Common myeloid progenitor, CD34-positive (primary cell): ENCODE data around the gene MRPL4.
A peak's percentile ranks its signal among the peaks of the same experiment; 100 is the strongest.

Source experiments
- CTCF ChIA-PET: fragments of 350-600 bp; sonication (Branson Sonifier 250); formaldehyde crosslinking; loops from one replicate; lab custom pipeline; 2021; ENCODE audit warnings: antibody characterized with exemption; lab: Charles Lee
- POLR2A ChIA-PET: fragments of 350-600 bp; sonication (Branson Sonifier 250); formaldehyde crosslinking; loops from one replicate; lab custom pipeline; 2021; ENCODE audit warnings: antibody characterized with exemption; lab: Charles Lee
- DNase-seq, 3 donors: peaks; one replicate each; pipeline versions ENCODE4 v3.0.0 to v3.0.0-alpha.2; 2013
- H3K27ac ChIP-seq, 2 experiments: 1 replicate in 1 of 2; 2 replicates in 1 of 2; pipeline ENCODE4 v1.7.0; 2013; ENCODE audit warnings: inconsistent platforms in 2 of 2, low read length in 2 of 2, mild to moderate bottlenecking in 2 of 2, low read depth in 1 of 2, moderate library complexity in 1 of 2; ENCODE audit not compliant: severe bottlenecking in 2 of 2, insufficient read depth in 1 of 2, poor library complexity in 1 of 2
- H3K27me3 ChIP-seq, 5 experiments: replicated peaks in 2 of 5; 1 replicate in 3 of 5; 2 replicates in 2 of 5; pipeline versions ENCODE4 v1.6.1 to v1.7.0; 2013; ENCODE audit warnings: low read length in 4 of 5, mild to moderate bottlenecking in 2 of 5, moderate library complexity in 2 of 5, inconsistent platforms in 1 of 5; ENCODE audit not compliant: insufficient read depth in 5 of 5, control insufficient read depth in 4 of 5
- H3K36me3 ChIP-seq, 4 experiments: 1 replicate in 2 of 4; 2 replicates in 2 of 4; pipeline versions ENCODE4 v1.6.1 to v1.7.0; 2013; ENCODE audit warnings: low read length in 3 of 4, control low read depth in 1 of 4, mild to moderate bottlenecking in 1 of 4; ENCODE audit not compliant: control insufficient read depth in 4 of 4, insufficient read depth in 4 of 4
- H3K4me1 ChIP-seq, 4 experiments: 1 replicate in 3 of 4; 2 replicates in 1 of 4; pipeline versions ENCODE4 v1.6.1 to v1.7.1; 2013; ENCODE audit warnings: low read length in 3 of 4, mild to moderate bottlenecking in 3 of 4, control low read depth in 1 of 4, inconsistent platforms in 1 of 4, moderate library complexity in 1 of 4; ENCODE audit not compliant: control insufficient read depth in 4 of 4, insufficient read depth in 4 of 4; ENCODE audit errors: control extremely low read depth in 1 of 4
- H3K4me3 ChIP-seq, 7 experiments: 1 replicate in 4 of 7; 2 replicates in 3 of 7; pipeline versions ENCODE4 v1.5.1 to v1.7.0; 2013; ENCODE audit warnings: mild to moderate bottlenecking in 7 of 7, low read length in 6 of 7, moderate library complexity in 6 of 7, inconsistent platforms in 2 of 7, low read depth in 2 of 7, control low read depth in 1 of 7; ENCODE audit not compliant: insufficient read depth in 4 of 7, control insufficient read depth in 1 of 7; ENCODE audit errors: extremely low read depth in 1 of 7
- H3K9me3 ChIP-seq, 5 experiments: 1 replicate in 4 of 5; 2 replicates in 1 of 5; pipeline versions ENCODE4 v1.6.1 to v1.7.1; 2013; ENCODE audit warnings: low read length in 4 of 5, mild to moderate bottlenecking in 2 of 5, inconsistent platforms in 1 of 5, low read depth in 1 of 5, moderate library complexity in 1 of 5; ENCODE audit not compliant: control insufficient read depth in 4 of 5, insufficient read depth in 2 of 5; ENCODE audit errors: control extremely low read depth in 1 of 5
- WGBS: methylation state at CpG from one replicate; pipeline ENCODE4 v1.1.5; 2013; ENCODE audit not compliant: insufficient coverage; 5-methylcytosine and 5-hydroxymethylcytosine counted together

Gene MRPL4

DNA sequence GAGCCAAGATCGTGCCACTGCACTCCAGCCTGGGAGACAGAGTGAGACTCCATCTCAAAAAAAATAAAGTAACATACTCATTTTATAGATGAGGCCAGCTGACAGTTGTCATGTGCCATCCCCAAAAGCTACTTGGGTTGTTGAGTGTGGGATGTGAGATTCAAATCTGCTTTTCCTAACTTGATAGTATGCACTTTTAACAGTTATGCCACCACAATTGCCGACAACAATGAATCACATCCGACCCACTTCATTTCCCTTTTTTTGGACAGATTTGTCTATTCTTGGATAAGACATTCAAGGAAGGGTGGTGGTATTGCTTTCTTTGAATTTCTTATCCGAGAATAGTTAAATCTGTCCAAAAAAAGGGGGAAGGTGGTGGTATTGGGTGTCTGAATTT lies 41.0 kb upstream of the MRPL4 start:
- Histone ChIP-seq H3K4me3 (no peak overlapping the region), H3K27me3 (no peaks in the 10 kb centered on the region), H3K36me3 (no peaks in the 10 kb centered on the region), H3K27ac (no peak overlapping the region), H3K9me3 (peaks cover 0 to 2% (median 0%) of the 10 kb centered on the region in 5 experiments), H3K4me1 (peaks cover 0 to 6% (median 0%) of the 10 kb centered on the region in 4 experiments)
- POLR2A ChIA-PET: no interaction called here
- 67% methylated on average over 1 of the region's 4 CpGs for WGBS
- CTCF ChIA-PET: interaction anchor here (1.0 to 1.8 kb wide), 3 partner anchors 10 to 38 kb away, joined by 3 to 6 read pairs (median 5); no protein-coding TSS in a partner anchor
- peak in 1 of 3 donors; percentile 31 for DNase-seq

DNA sequence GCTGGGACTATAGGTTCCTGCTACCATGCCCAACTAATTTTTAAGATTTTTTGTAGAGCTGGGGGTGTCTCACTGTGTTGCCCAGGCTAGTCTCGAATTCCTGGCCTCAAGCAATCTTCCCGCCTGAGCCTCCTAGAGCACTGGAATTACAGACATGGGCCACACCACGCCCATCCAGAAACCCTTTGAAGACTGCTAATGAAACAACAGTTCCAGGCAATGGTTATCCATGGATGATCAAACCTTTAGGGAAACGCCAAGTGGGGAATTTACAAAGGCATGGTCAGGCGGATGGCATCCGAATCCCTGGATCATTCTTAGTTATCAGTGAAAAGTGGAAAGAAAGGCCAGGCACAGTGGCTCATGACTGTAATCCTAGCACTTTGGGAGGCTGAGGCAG lies 40.3 kb upstream of the MRPL4 start:
- Histone ChIP-seq H3K9me3 (peaks cover 0 to 2% (median 0%) of the 10 kb centered on the region in 5 experiments), H3K27ac (no peak overlapping the region), H3K4me3 (no peak overlapping the region), H3K4me1 (peaks cover 0 to 6% (median 0%) of the 10 kb centered on the region in 4 experiments), H3K27me3 (no peaks in the 10 kb centered on the region), H3K36me3 (no peaks in the 10 kb centered on the region)
- POLR2A ChIA-PET: no interaction called here
- WGBS: 99% methylated on average over 6 of the region's 6 CpGs
- no peak for DNase-seq
- CTCF ChIA-PET: interaction anchor here (1.0 to 1.8 kb wide), 2 partner anchors 26 to 38 kb away, joined by 3 to 5 read pairs; no protein-coding TSS in a partner anchor

DNA sequence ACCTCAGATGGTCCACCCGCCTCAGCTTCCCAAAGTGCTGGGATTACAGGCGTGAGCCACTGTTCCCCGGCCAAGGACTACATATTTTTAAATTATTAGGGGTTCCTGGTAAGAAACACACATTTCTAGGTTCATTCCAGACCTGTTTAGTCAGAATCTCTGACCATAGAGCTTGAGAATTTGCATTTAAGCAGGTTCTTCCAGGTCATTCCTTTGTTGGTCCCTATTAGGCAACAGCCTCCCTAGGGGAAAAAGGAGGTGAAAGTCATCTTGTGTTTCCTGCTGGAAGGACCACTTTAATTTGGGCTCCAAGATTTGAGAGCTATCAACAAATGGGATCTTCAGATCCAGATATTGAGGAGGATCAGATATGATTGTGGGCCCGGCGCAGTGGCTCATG lies 37.2 kb upstream of the MRPL4 start:
- Histone ChIP-seq H3K4me3 (no peak overlapping the region), H3K27ac (no peak overlapping the region), H3K36me3 (no peaks in the 10 kb centered on the region), H3K4me1 (peaks cover 0 to 6% (median 2%) of the 10 kb centered on the region in 4 experiments), H3K9me3 (no peaks in the 10 kb centered on the region), H3K27me3 (no peaks in the 10 kb centered on the region)
- WGBS: 100% methylated on average over 3 of the region's 5 CpGs
- CTCF ChIA-PET: interaction anchor here (1.0 to 2.5 kb wide), 2 partner anchors 13 to 14 kb away, joined by 3 to 9 read pairs; no protein-coding TSS in a partner anchor
- no peak for DNase-seq
- POLR2A ChIA-PET: no interaction called here

DNA sequence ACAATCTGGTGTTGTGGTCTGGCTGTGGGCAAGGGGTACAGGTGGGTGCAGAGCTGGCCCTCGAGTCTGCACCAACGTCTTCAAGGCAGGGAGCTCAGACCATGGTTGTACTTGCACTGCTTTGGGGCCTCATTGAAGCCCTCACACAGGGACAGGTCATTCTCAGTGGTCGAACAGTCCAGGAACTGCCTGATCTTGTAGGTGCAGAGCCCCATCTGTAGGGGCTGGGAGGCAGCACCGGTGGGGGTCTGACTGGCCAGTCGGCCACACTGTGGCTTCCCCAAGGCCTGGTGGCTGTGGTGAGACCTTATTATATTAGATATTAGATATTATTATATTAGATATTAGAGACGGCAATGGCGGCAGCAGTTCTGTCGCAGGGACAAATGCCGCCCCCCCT lies 34.9 kb upstream of the MRPL4 start:
- Histone ChIP-seq H3K9me3 (no peaks in the 10 kb centered on the region), H3K4me3 (no peak overlapping the region), H3K36me3 (no peaks in the 10 kb centered on the region), H3K27ac (no peak overlapping the region), H3K4me1 (peaks cover under 1 to 14% (median 9%) of the 10 kb centered on the region in 4 experiments), H3K27me3 (no peaks in the 10 kb centered on the region)
- 95% methylated on average over 6 of the region's 9 CpGs for WGBS
- POLR2A ChIA-PET: no interaction called here
- CTCF ChIA-PET: no interaction called here
- no peak for DNase-seq

DNA sequence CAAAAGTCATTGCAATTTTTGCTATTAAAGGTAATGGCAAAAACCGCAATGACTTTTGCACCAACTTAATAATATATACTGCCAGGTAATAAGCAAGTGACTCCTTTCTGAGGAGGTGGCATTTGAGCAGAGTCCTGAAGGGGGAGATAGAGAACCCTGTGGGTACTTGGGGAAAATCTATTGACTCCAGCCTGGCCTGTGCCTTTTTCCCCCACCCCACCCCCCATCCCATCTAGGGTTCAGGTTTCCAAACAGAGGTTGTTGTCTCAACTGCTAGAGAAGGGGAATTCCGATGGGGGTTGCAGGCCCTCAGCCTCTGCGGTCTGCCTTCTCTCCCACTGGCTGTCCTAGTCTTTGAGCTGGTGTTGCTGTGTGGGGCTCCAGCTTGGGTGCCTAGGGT lies 32.3 kb upstream of the MRPL4 start:
- POLR2A ChIA-PET: no interaction called here
- 62% methylated on average over 2 of the region's 3 CpGs for WGBS
- peak; percentile 53 to 88 (median 86) for DNase-seq

DNA sequence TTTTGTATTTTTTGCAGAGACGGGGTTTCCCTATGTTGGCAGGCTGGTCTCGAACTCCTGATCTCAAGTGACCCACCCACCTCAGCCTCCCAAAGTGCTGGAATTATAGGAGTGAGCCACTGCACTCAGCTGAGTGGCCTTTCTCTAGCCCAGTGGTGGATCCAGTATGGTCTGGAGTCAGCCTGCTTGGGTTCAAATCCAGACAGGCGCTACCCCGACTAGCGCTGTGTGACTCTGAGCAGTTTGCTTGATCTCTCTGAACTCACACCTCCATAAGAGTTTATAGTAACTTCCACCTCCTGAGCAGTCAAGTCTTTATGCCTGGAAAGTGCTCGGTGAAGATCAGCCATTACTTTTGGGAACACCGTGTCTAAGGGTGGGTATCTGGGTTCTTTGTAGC lies 31.3 kb upstream of the MRPL4 start:
- Histone ChIP-seq H3K27me3 (no peaks in the 10 kb centered on the region), H3K4me3 (no peak overlapping the region), H3K36me3 (peaks cover 0 to 4% (median 0%) of the 10 kb centered on the region in 4 experiments), H3K9me3 (no peaks in the 10 kb centered on the region), H3K4me1 (peaks cover 6 to 23% (median 20%) of the 10 kb centered on the region in 4 experiments), H3K27ac (no peak overlapping the region)
- POLR2A ChIA-PET: no interaction called here
- CTCF ChIA-PET: interaction anchor here (0.8 to 5.3 kb wide), 7 partner anchors 8 to 39 kb away, joined by 3 to 36 read pairs (median 4); partner anchors contain the start of gene DNMT1
- WGBS: 97% methylated on average over 6 of the region's 7 CpGs
- no peak for DNase-seq

More for the DNA sequence above, 32.3 kb upstream of the MRPL4 start:
- Histone ChIP-seq H3K27me3 (no peaks in the 10 kb centered on the region), H3K4me1 (peaks cover 6 to 23% (median 20%) of the 10 kb centered on the region in 4 experiments), H3K36me3 (peaks cover 0 to 4% (median 0%) of the 10 kb centered on the region in 4 experiments), H3K9me3 (no peaks in the 10 kb centered on the region), H3K27ac (no peak overlapping the region), H3K4me3 (no peak overlapping the region)
- CTCF ChIA-PET: interaction anchor here (0.6 to 5.3 kb wide), 5 partner anchors 9 to 30 kb away, joined by 4 to 36 read pairs (median 5); partner anchors contain the start of gene DNMT1

DNA sequence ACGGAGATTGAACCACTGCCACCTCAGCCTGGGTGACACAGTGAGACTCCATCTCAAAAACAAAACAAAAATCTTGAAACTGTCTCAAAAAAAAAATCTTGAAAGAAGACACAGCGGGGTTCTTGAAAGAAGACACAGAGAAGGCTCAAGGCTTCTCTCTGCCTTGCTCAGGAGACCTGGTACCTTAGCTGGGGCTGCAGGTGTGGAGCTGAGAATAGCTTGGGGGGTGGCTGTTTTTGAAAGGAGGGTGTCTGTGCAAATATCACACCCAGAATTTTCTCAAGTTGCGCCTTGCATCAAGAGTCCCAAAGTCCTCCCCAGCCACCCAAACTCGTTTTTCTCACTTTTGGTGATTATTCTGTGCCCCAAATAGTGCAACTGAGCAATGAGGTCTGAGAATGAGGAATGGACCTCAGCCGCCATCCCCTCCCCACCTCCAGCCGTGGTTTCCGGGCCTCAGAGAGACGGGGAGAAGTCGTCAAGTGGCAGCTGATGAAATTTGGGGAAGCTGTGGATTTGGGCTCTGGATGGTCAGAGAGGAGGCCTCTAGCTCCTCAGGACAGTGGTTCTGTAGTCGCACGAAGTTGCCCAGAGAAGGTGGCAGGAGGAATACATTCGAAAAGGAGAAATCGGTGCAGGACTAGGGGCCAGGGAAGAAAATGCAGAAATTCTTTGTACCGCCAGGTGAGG lies 29.7 kb upstream of the MRPL4 start:
- whole genome bisulfite sequencing: 42% methylated on average over 7 of the region's 14 CpGs
- POLR2A ChIA-PET: no interaction called here

More for the DNA sequence above, 29.7 kb upstream of the MRPL4 start:
- no peak overlapping the region for H3K27ac ChIP-seq
- CTCF ChIA-PET: interaction anchor here (0.5 to 5.3 kb wide), 3 partner anchors 19 to 28 kb away, joined by 3 to 36 read pairs (median 6); no protein-coding TSS in a partner anchor
- H3K27me3 ChIP-seq: no peaks in the 10 kb centered on the region
- DNase-seq: peak in 2 of 3 donors; percentile 27 to 33
- H3K9me3 ChIP-seq: no peaks in the 10 kb centered on the region
- peaks cover 6 to 23% (median 20%) of the 10 kb centered on the region in 4 experiments for H3K4me1 ChIP-seq
- no peak overlapping the region for H3K4me3 ChIP-seq
- H3K36me3 ChIP-seq: peaks cover 0 to 4% (median 0%) of the 10 kb centered on the region in 4 experiments
